COLO668 (cell line): ENCODE data around the gene PTTG1IP.

Experiments
- DNase-seq: peaks from one replicate; lab custom pipeline; 2025; ENCODE audit not compliant: unreplicated experiment; lab: John Stamatoyannopoulos, UW

PTTG1IP gene

GRCh38 chr21:44910229-44911067, 37.0 kb upstream of the PTTG1IP start:
- peak; percentile 56 for DNase-seq

- no peak for DNase-seq
Measured at GRCh38 chr21:44909719-44910118, 36.2 kb upstream of the PTTG1IP start.

GRCh38 chr21:44908908-44909307, 35.4 kb upstream of the PTTG1IP start:
- DNase-seq, result no peak

- DNase-seq, result no peak
Measured at GRCh38 chr21:44907966-44908895, 34.7 kb upstream of the PTTG1IP start.

- no peak for DNase-seq
Measured at GRCh38 chr21:44907225-44907965, 33.9 kb upstream of the PTTG1IP start.

- DNase-seq, result no peak
Measured at GRCh38 chr21:44905728-44906090, 32.2 kb upstream of the PTTG1IP start.

GRCh38 chr21:44905016-44905727, 31.7 kb upstream of the PTTG1IP start:
- no peak for DNase-seq

- DNase-seq, result no peak
Measured at GRCh38 chr21:44904141-44904923, 30.8 kb upstream of the PTTG1IP start.

- no peak for DNase-seq
Measured at GRCh38 chr21:44903689-44904088, 30.2 kb upstream of the PTTG1IP start.

- no peak for DNase-seq
Measured at GRCh38 chr21:44903050-44903685, 29.7 kb upstream of the PTTG1IP start.

GRCh38 chr21:44902268-44903049, 29.0 kb upstream of the PTTG1IP start:
- DNase-seq, result no peak

GRCh38 chr21:44901391-44902074, 28.0 kb upstream of the PTTG1IP start:
- DNase-seq, result no peak

GRCh38 chr21:44900559-44901251, 27.2 kb upstream of the PTTG1IP start:
- DNase-seq, result no peak

GRCh38 chr21:44899768-44900558, 26.5 kb upstream of the PTTG1IP start:
- no peak for DNase-seq

GRCh38 chr21:44898851-44899767, 25.6 kb upstream of the PTTG1IP start:
- no peak for DNase-seq
